Heart left ventricle (tissue), 16 donors: ENCODE data around the gene CETP. TPM values are rescaled to one million over a fixed set of nuclear protein-coding genes. Genes with fewer than 3 reads are reported as not detected.

ENCODE experiments used
- ATAC-seq, 4 donors: fragments of 200-7000 bp; cut with Tn5 transposase; one replicate each; pipeline ENCODE4 v1.9.1; 2020 to 2022; ENCODE audit warnings: moderate library complexity in 4 of 4, mild to moderate bottlenecking in 3 of 4, moderate number of reproducible peaks in 1 of 4
- DNase-seq, 5 donors: peaks; one replicate each; pipeline ENCODE4 v3.0.0-alpha.2; 2020
- H3K27ac ChIP-seq, 12 donors: fragments of 200-600 bp; sonication (generic) in 4 of 12; one replicate each; pipeline versions ENCODE4 v1.5.0 to v1.8.0; 2016 to 2022; ENCODE audit warnings: mild to moderate bottlenecking in 2 of 12
- H3K27me3 ChIP-seq, 9 donors: fragments of 200-600 bp; sonication (generic) in 2 of 9; one replicate each; pipeline versions ENCODE4 v1.5.1 to v1.8.0; 2016 to 2022; ENCODE audit warnings: mild to moderate bottlenecking in 3 of 9
- H3K36me3 ChIP-seq, 9 donors: fragments of 200-600 bp; sonication (generic) in 2 of 9; one replicate each; pipeline versions ENCODE4 v1.5.0 to v1.8.0; 2018 to 2022; ENCODE audit warnings: mild to moderate bottlenecking in 2 of 9
- H3K4me1 ChIP-seq, 12 donors: fragments of 200-600 bp; sonication (generic) in 4 of 12; one replicate each; pipeline versions ENCODE4 v1.5.0 to v1.8.0; 2016 to 2022; ENCODE audit warnings: mild to moderate bottlenecking in 3 of 12
- H3K4me3 ChIP-seq, 12 donors: fragments of 200-600 bp; sonication (generic) in 4 of 12; one replicate each; pipeline versions ENCODE4 v1.5.0 to v1.8.0; 2017 to 2022; ENCODE audit warnings: mild to moderate bottlenecking in 9 of 12, moderate library complexity in 4 of 12
- H3K9me3 ChIP-seq, 12 donors: fragments of 200-600 bp; sonication (generic) in 4 of 12; one replicate each; pipeline versions ENCODE4 v1.5.0 to v1.8.0; 2016 to 2022; ENCODE audit warnings: mild to moderate bottlenecking in 1 of 12
- CTCF ChIP-seq, 12 donors: fragments of 200-600 bp; sonication (generic) in 4 of 12; IDR thresholded peaks; one replicate each; pipeline versions ENCODE4 v1.5.0 to v1.8.0; 2018 to 2022; ENCODE audit warnings: antibody characterized with exemption in 12 of 12, mild to moderate bottlenecking in 5 of 12
- POLR2A ChIP-seq, 2 donors: fragments of 450-650 bp; IDR thresholded peaks; one replicate each; pipeline ENCODE4 v1.6.1; 2017; ENCODE audit warnings: antibody characterized with exemption in 2 of 2, mild to moderate bottlenecking in 2 of 2, moderate library complexity in 2 of 2
- WGBS, 4 donors: extraction: QIAGEN DNeasy Blood & Tissue Kit in 2 of 4; methylation state at CpG; one replicate each; pipeline versions ENCODE4 v1.1.5 to v1.1.7; 2013 to 2018; 5-methylcytosine and 5-hydroxymethylcytosine counted together
- intact Hi-C, 10 donors: fragments of 100-400 bp; cut with DNase I; formaldehyde crosslinking; loops; one replicate each; pipeline versions ENCODE4 v1.11.1 to v1.14.2; 2022
- polyA plus RNA-seq, 2 donors: library from polyadenylated mRNA; stranded (reverse); fragments of 200-250 nt; gene quantifications; one replicate each; pipeline ENCODE4 v1.2.3, GENCODE V29; 2013
- total RNA-seq, 9 donors: library from RNA; depleted of rRNA in 2 of 9; stranded (reverse); fragments of >200 nt in 2 of 9; fragmentation: NEBNext Ultra II Directional in 3 of 9; extraction: Animal tissue kit (Norgen Biotek cat#: 25700) in 3 of 9; gene quantifications; one replicate each; pipeline versions ENCODE4 v1.1.0 to v1.2.4, GENCODE V29; 2016 to 2023
- donor health status: ischemic (EF 13 %, LVEDD 7.1; RV severe dilation, severe dysfunction).
- donor health status: healthy with polysubstance abuse.
- donor health status: DM: no; HTN: yes; CAD: no.
- donor health status: DM: no; HTN: no; CAD: no.
- donor health status: ischemic (EF 25% LVEDD 6.9; RV normal size, moderate dysfunction).
- donor health status: ischemic (EF 25% LVEDD 5.7; RV mildly dilated, moderate dysfunction).
- donor health status: healthy.
- donor health status: DM: yes; HTN: yes; CAD: no.
- donor health status: ischemic (EF 35%, LVEDD 5.7; RV mildly dilated, moderate dysfunction).
- donor health status: nonischemic (EF 11% LVEDD 7.7; RV severe dilation, severe dysfunction).
- donor health status: DM: yes; HTN: yes; CAD: no.
- donor health status: PGD.
- donor health status: ischemic (EF 29% LVEDD 5.4; RV normal size, mild dysfunction).
- donor health status: nonischemic (EF 23%, LVEDD 6.1; RV moderate dilation, normal function).

CETP gene
- total and polyA plus RNA-seq, 11 donors, result 0.23 to 3.1 (median 0.31) TPM; not detected in 3

GRCh38 chr16:56929639-56930038 lies 32.1 kb upstream of the CETP start:
- Histone ChIP-seq H3K4me3 (no peak overlapping the region), H3K27me3 (no peaks in the 10 kb centered on the region), H3K36me3 (peaks cover 0 to 9% (median 0%) of the 10 kb centered on the region in 9 donors), H3K27ac (no peak overlapping the region), H3K4me1 (peaks cover 0 to 27% (median 14%) of the 10 kb centered on the region in 12 donors), H3K9me3 (no peaks in the 10 kb centered on the region)
- ATAC-seq (no peak), DNase-seq (no peak)
- 95 to 97% (median 96%) methylated on average over 4 of the region's 4 CpGs for WGBS, 4 donors
- TF ChIP-seq CTCF (IDR thresholded peaks at IDR 0.05) (no peak), POLR2A (IDR thresholded peaks at IDR 0.05) (no peak)
- intact Hi-C loops, result loop anchor here in 8 of 10 donors (2.0 to 10.0 kb wide), 3 partner anchors 19 to 65 kb away; partner anchors contain the start of gene SLC12A3 (in 8 of the 8)

GRCh38 chr16:56930486-56931270 lies 31.1 kb upstream of the CETP start:
- H3K4me1 ChIP-seq, result peaks cover 0 to 37% (median 25%) of the 10 kb centered on the region in 12 donors
- H3K9me3 ChIP-seq, result no peaks in the 10 kb centered on the region
- peak overlapping the region in 8 of 12 donors; percentile 97 to 100 (median 100) for H3K27ac ChIP-seq
- peaks cover 0 to 19% (median 7%) of the 10 kb centered on the region in 9 donors for H3K36me3 ChIP-seq
- 83 to 90% (median 86%) methylated on average over 14 to 15 of the region's 15 CpGs for WGBS, 4 donors
- TF ChIP-seq CTCF (IDR thresholded peaks at IDR 0.05) (no peak), POLR2A (IDR thresholded peaks at IDR 0.05) (no peak)
- DNase-seq (no peak), ATAC-seq (no peak)
- no peaks in the 10 kb centered on the region for H3K27me3 ChIP-seq
- intact Hi-C loops, result loop anchor here in 8 of 10 donors (2.0 to 10.0 kb wide), 3 partner anchors 20 to 66 kb away; partner anchors contain the start of gene SLC12A3 (in 8 of the 8)
- peak overlapping the region in 2 of 12 donors; percentile 77 to 97 for H3K4me3 ChIP-seq

- WGBS, 4 donors, result 24 to 26% (median 25%) methylated on average over 20 to 25 of the region's 25 CpGs
Measured at GRCh38 chr16:56931271-56931891, 30.4 kb upstream of the CETP start.

More at GRCh38 chr16:56931271-56931891, 30.4 kb upstream of the CETP start:
- no peak for TF ChIP-seq POLR2A (IDR thresholded peaks at IDR 0.05)
- TF ChIP-seq CTCF (IDR thresholded peaks at IDR 0.05), result no peak
- Histone ChIP-seq H3K27ac (peak overlapping the region; percentile 92 to 100 (median 99)), H3K4me3 (peak overlapping the region; percentile 64 to 100 (median 94)), H3K4me1 (peaks cover 0 to 44% (median 32%) of the 10 kb centered on the region in 12 donors), H3K9me3 (no peaks in the 10 kb centered on the region), H3K36me3 (peaks cover 0 to 26% (median 14%) of the 10 kb centered on the region in 9 donors), H3K27me3 (no peaks in the 10 kb centered on the region)
- peak in 1 of 4 donors; percentile 0 for ATAC-seq
- intact Hi-C loops, result loop anchor here in 8 of 10 donors (2.0 to 10.0 kb wide), 3 partner anchors 21 to 67 kb away; partner anchors contain the start of gene SLC12A3 (in 8 of the 8)
- no peak for DNase-seq
